HG02798 (cell line): ENCODE measurements around the gene ZNF155.
"Not testable (repeated sequence)": the region's sequence is repeated elsewhere in the genome, so short reads cannot be mapped to it uniquely, and the experiment has no call there.

Experiments
- ATAC-seq: cut with Tn5 transposase; IDR thresholded peaks from one replicate; pipeline ENCODE4 v1.9.1; 2021; ENCODE audit warnings: mild to moderate bottlenecking; ENCODE audit not compliant: unreplicated experiment, poor library complexity

Gene ZNF155

GRCh38 chr19:43983912-43984686, at the start of gene ZNF155:
TSS of gene ZNF155 (plus strand) at chr19:43984188. CDS start at chr19:43988544, 4,356 bp downstream.
- peak; percentile 85 for ATAC-seq

- peak; percentile 96 for ATAC-seq
Observed at GRCh38 chr19:43934985-43935708, 48.8 kb upstream of the ZNF155 start, which contains the start of gene ZNF45. TSS of gene ZNF45 (minus strand) at chr19:43935282. CDS start at chr19:43922185, 13,097 bp downstream.

DNA sequence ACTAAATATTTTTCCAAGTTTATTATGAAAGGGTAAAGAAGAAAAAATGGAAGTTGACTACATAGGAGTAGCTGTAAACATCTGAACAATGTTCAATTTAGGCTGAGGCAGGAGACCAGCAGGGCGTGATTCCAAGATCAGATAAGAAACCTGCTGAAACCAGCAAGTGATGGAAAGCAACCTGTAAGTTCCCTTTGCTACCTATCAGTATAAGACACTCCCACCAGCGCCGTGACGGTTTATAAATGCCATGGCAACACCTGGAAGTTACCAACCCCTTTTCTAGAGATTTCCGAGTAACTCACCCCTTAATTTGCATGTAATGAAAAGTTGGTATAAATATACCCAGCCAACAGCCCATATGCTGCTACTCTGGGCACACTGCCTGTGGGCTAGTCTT, 47.8 kb upstream of the ZNF155 start:
- no peak for ATAC-seq

GRCh38 chr19:43939557-43940260, 44.3 kb upstream of the ZNF155 start:
- ATAC-seq, result no peak

DNA sequence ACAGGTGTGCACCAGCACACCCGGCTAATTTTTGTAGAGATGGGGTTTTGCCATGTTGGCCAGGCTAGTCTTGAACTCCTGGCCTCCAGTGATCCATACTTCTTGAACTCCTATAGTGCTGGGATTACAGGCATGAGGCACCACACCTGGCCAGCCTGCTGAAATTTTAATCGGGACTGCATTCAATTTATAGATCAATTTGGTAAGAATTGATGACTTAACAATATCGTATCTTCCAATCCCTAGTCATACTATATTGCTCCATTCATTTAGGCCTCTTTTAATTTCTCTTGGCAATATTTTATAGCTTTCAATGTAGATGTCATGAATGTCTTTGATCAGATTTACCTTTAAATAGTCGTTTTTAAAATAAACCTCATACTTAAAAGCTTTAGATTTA, 43.3 kb upstream of the ZNF155 start:
- no peak for ATAC-seq

- ATAC-seq, result no peak
Observed at GRCh38 chr19:43941209-43941608, 42.8 kb upstream of the ZNF155 start.

DNA sequence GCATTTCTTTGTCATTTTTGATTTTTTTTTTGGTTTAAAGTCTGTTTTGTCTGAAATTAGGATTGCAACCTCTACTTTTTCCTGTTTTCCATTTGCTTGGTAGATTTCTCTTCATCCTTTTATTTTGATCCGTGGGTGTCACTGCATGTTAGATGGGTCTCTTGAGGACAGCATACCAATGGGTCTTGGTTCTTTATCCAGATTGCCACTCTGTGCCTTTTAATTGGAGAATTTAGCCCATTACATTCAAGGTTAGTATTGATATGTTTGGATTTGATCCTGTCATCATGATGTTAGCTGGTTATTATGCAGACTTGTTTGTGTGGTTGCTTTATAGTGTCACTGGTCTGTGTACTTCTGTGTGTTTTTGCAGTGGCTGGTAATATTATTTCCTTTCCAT, 36.6 kb upstream of the ZNF155 start:
- ATAC-seq, result not testable (repeated sequence)

GRCh38 chr19:43949803-43950202, 34.2 kb upstream of the ZNF155 start:
- ATAC-seq, result not testable (repeated sequence)

- ATAC-seq, result peak; percentile 92
Observed at GRCh38 chr19:43950834-43951645, 32.9 kb upstream of the ZNF155 start, which contains the start of gene ZNF221. TSS of gene ZNF221 (plus strand) at chr19:43951228. CDS start at chr19:43962727, 11,499 bp downstream.

DNA sequence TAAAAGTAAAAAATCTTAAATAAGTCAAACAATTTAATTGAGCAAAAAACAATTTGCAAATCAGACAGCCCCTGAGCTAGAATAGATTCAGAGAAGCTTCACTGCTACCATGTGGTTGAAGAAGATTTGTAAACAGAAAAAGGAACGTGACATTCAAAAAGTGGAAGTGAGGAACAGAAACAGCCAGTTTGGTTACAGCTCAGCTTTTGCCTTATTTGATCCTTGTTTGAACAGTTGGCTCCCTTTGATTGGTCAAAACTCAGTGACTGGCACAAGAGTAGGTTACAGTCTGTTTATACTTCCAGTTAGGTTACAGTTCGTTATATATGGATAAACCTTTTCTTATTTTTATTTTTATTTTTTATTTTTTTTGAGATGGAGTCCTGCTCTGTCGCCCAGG, 27.2 kb upstream of the ZNF155 start:
- ATAC-seq, result no peak

- no peak for ATAC-seq
Observed at GRCh38 chr19:43957891-43958290, 26.1 kb upstream of the ZNF155 start.

GRCh38 chr19:43960411-43960810, 23.6 kb upstream of the ZNF155 start:
- ATAC-seq, result no peak

- no peak for ATAC-seq
Observed at GRCh38 chr19:43966079-43966694, 17.8 kb upstream of the ZNF155 start.

DNA sequence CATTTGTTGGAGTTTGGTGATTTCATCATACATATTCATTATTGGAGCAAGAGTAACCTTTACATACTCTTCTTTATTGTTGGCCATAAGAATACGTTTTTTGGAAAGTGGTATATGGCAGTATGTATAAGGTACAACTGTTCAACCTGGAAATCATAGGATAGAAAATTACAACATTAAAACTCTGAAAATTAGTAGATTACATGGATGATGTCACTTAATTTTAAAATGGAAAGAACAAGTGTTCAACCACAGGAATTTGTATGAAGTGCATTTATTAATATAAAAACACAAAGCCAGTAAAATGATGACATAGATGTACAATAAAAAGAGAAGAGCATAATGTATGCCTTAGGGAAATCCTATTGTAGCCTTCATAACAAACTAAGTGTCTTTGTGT, 7.3 kb upstream of the ZNF155 start:
- ATAC-seq, result no peak

DNA sequence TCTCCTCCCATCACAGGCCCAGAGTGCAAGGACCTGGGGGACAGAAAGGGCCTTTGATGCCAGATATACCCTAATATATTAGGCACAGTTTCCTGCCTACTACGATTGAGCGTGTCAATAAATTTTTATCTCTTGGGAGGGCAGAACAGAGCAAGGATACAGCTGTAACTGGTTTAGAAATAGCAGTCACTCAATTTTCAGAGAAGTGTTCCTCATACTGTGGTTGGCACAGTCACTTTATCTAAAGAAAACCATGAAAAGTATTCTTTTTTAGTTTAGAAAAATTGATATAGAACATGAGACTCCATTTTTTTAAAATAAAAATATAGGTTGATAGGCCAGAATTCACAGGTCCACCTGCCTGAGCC, 460 bp upstream of the ZNF155 start:
- peak; percentile 9 for ATAC-seq

- ATAC-seq, result peak; percentile 18
Observed at GRCh38 chr19:43984687-43985000, 656 bp downstream of the ZNF155 start.

GRCh38 chr19:43997631-43998290, 13.8 kb downstream of the ZNF155 start:
- no peak for ATAC-seq

- no peak for ATAC-seq
Observed at GRCh38 chr19:44002212-44002565, 18.2 kb downstream of the ZNF155 start.
